Neutrophil (primary cell): ENCODE results near the gene MAP3K15.

Source experiments
- H3K27ac ChIP-seq: fragments of 200-600 bp; sonication (generic); 2 replicates; pipeline ENCODE4 v1.5.1; 2016; ENCODE audit warnings: mild to moderate bottlenecking, moderate library complexity
- H3K27me3 ChIP-seq: fragments of 200-600 bp; sonication (generic); 2 replicates; pipeline ENCODE4 v1.6.0; 2016; ENCODE audit warnings: mild to moderate bottlenecking
- H3K36me3 ChIP-seq: fragments of 200-600 bp; sonication (generic); 2 replicates; pipeline ENCODE4 v1.5.1; 2017
- H3K4me1 ChIP-seq, 2 experiments: fragments of 200-600 bp in 1 of 2; sonication (generic) in 1 of 2; 1 replicate in 1 of 2; 2 replicates in 1 of 2; pipeline versions ENCODE4 v1.5.1 to v1.6.1; 2013 to 2016; ENCODE audit warnings: low read depth in 1 of 2, low read length in 1 of 2, mild to moderate bottlenecking in 1 of 2, moderate library complexity in 1 of 2; ENCODE audit not compliant: control insufficient read depth in 1 of 2, insufficient read depth in 1 of 2
- H3K4me3 ChIP-seq, 2 experiments: fragments of 200-600 bp in 1 of 2; sonication (generic) in 1 of 2; 1 replicate in 1 of 2; 2 replicates in 1 of 2; pipeline ENCODE4 v1.5.1; 2013 to 2016; ENCODE audit warnings: low read depth in 1 of 2, low read length in 1 of 2, mild to moderate bottlenecking in 1 of 2, moderate library complexity in 1 of 2
- H3K9me3 ChIP-seq: fragments of 200-600 bp; sonication (generic); 2 replicates; pipeline ENCODE4 v1.5.1; 2016
- TF ChIP-seq, protein P1 (sequence below): fragments of 200-600 bp; sonication (generic); IDR thresholded peaks from 2 replicates; pipeline ENCODE4 v1.5.1; 2016; ENCODE audit warnings: antibody characterized with exemption

Gene MAP3K15

DNA sequence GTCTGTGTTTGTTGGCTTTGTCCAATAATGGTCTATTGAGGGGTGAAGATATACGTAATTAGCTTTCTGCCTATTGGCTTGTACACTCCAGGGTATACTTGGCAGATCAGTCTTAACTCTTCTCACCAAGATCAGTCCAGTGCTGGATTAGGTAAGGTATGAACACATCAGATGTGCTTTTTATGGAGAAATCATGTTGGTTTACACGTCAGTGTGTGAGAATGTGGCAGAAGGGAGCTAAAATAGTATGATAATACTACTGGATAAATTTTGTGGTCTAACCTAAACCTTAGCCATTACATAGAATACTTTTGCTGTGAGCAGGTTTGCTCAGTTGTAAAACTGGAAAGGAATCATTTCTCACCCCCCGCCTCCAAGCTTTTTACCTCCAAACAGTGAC lies 167.4 kb downstream of the MAP3K15 start:
- Histone ChIP-seq H3K27me3 (no peaks in the 10 kb centered on the region), H3K9me3 (no peaks in the 10 kb centered on the region), H3K36me3 (no peaks in the 10 kb centered on the region), H3K4me3 (no peak overlapping the region), H3K27ac (peak overlapping the region; percentile 27), H3K4me1 (peaks cover 34 to 49% of the 10 kb centered on the region in 2 experiments)
- TF ChIP-seq, protein P1, sequence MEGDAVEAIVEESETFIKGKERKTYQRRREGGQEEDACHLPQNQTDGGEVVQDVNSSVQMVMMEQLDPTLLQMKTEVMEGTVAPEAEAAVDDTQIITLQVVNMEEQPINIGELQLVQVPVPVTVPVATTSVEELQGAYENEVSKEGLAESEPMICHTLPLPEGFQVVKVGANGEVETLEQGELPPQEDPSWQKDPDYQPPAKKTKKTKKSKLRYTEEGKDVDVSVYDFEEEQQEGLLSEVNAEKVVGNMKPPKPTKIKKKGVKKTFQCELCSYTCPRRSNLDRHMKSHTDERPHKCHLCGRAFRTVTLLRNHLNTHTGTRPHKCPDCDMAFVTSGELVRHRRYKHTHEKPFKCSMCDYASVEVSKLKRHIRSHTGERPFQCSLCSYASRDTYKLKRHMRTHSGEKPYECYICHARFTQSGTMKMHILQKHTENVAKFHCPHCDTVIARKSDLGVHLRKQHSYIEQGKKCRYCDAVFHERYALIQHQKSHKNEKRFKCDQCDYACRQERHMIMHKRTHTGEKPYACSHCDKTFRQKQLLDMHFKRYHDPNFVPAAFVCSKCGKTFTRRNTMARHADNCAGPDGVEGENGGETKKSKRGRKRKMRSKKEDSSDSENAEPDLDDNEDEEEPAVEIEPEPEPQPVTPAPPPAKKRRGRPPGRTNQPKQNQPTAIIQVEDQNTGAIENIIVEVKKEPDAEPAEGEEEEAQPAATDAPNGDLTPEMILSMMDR = no peak

- H3K4me1 ChIP-seq = peaks cover 19 to 32% of the 10 kb centered on the region in 2 experiments
- H3K4me3 ChIP-seq = peak overlapping the region; percentile 66 to 80
- H3K9me3 ChIP-seq = no peaks in the 10 kb centered on the region
- TF ChIP-seq, protein P1 = no peak
- peak overlapping the region; percentile 86 for H3K27ac ChIP-seq
- no peaks in the 10 kb centered on the region for H3K27me3 ChIP-seq
- H3K36me3 ChIP-seq = no peaks in the 10 kb centered on the region
Measured at GRCh38 chrX:19344661-19345060, 170.6 kb downstream of the MAP3K15 start.

DNA sequence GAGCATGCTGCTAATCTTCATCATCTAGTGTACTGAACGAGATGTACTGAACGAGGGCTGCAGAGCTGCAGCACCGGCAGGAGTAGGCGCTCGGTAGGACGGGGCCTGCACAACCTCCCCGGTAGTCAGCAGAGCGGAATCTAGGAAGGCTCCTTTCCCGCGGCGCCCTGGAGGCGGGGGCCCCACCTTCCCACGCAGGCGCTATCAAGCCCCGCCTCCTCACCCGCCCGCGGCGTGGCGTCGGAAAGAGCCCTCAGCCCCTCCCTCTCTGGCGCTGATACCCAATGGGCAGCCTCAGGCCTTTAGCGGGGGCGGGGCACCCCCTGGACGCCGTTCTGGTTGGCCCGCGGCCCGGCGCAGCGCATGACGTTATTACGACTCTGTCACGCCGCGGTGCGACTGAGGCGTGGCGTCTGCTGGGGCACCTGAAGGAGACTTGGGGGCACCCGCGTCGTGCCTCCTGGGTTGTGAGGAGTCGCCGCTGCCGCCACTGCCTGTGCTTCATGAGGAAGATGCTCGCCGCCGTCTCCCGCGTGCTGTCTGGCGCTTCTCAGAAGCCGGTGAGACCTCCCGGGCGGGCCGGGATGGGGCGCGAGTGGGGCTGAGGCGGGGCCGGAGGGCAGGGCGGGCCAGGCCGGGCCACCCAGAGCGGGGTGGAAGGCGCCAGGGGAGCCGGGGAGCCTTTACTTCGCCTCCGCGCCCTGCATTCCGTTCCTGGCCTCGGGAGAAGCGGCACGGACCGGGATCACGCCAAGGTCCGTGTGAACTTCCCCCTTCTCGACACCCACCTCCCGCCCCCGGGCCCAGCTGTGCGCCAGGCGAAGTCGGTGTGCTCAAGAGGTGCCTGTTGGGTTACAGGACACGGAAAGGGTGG lies 171.5 kb downstream of the MAP3K15 start, which contains the start of gene PDHA1:
PDHA1 (plus strand) TSS at position 393 of the 874 bp plus-strand sequence; CDS start at position 504, 111 bp downstream.
- Histone ChIP-seq H3K27me3 (no peaks in the 10 kb centered on the region), H3K4me3 (peak within 1 kb of the TSS; percentile 66 to 80), H3K27ac (peak within 1 kb of the TSS; percentile 86), H3K9me3 (no peaks in the 10 kb centered on the region), H3K36me3 (no peaks in the 10 kb centered on the region), H3K4me1 (peaks cover 19 to 30% of the 10 kb centered on the region in 2 experiments)
- TF ChIP-seq, protein P1 = no peak

- H3K4me3 ChIP-seq = peak overlapping the region; percentile 66 to 80
- H3K27ac ChIP-seq = peak overlapping the region; percentile 86
- no peaks in the 10 kb centered on the region for H3K36me3 ChIP-seq
- H3K27me3 ChIP-seq = no peaks in the 10 kb centered on the region
- H3K4me1 ChIP-seq = peaks cover 19 to 30% of the 10 kb centered on the region in 2 experiments
- TF ChIP-seq, protein P1 = no peak
- no peaks in the 10 kb centered on the region for H3K9me3 ChIP-seq
Measured at GRCh38 chrX:19343085-19343534, 172.2 kb downstream of the MAP3K15 start.

- TF ChIP-seq, protein P1 = no peak
- Histone ChIP-seq H3K27ac (no peak overlapping the region), H3K9me3 (no peaks in the 10 kb centered on the region), H3K36me3 (no peaks in the 10 kb centered on the region), H3K4me1 (peaks cover 19 to 25% of the 10 kb centered on the region in 2 experiments), H3K27me3 (no peaks in the 10 kb centered on the region), H3K4me3 (peak overlapping the region in 1 of 2 experiments; percentile 66)
Measured at GRCh38 chrX:19342331-19342906, 172.9 kb downstream of the MAP3K15 start.
